Stomach smooth muscle (tissue), 2 donors: Measurements from ENCODE around the gene RPS3A.
"Not testable (repeated sequence)": the region's sequence is repeated elsewhere in the genome, so short reads cannot be mapped to it uniquely, and the experiment has no call there.

ENCODE experiments used
- H3K27ac ChIP-seq: one replicate; pipeline ENCODE4 v1.7.0; 2013; ENCODE audit warnings: mild to moderate bottlenecking, low read length, inconsistent platforms
- H3K27me3 ChIP-seq, 2 donors: one replicate each; pipeline ENCODE4 v1.7.0; 2013; ENCODE audit warnings: low read length in 2 of 2; ENCODE audit not compliant: insufficient read depth in 2 of 2, control insufficient read depth in 1 of 2
- H3K36me3 ChIP-seq, 2 donors: one replicate each; pipeline ENCODE4 v1.7.0; 2013; ENCODE audit warnings: low read length in 2 of 2; ENCODE audit not compliant: control insufficient read depth in 2 of 2, insufficient read depth in 2 of 2
- H3K4me1 ChIP-seq: one replicate; pipeline ENCODE4 v1.7.0; 2013; ENCODE audit warnings: low read length; ENCODE audit not compliant: control insufficient read depth, insufficient read depth
- H3K4me3 ChIP-seq, 2 donors: one replicate each; pipeline ENCODE4 v1.7.0; 2013; ENCODE audit warnings: low read length in 2 of 2
- H3K9ac ChIP-seq, 2 donors: one replicate each; pipeline ENCODE4 v1.7.0; 2013; ENCODE audit warnings: low read length in 2 of 2, mild to moderate bottlenecking in 1 of 2
- H3K9me3 ChIP-seq, 2 donors: one replicate each; pipeline ENCODE4 v1.7.0; 2013; ENCODE audit warnings: low read length in 2 of 2; ENCODE audit not compliant: control insufficient read depth in 2 of 2
- donor health status: healthy.
- donor health status: Pancreatic carcinoma.

Gene RPS3A

DNA sequence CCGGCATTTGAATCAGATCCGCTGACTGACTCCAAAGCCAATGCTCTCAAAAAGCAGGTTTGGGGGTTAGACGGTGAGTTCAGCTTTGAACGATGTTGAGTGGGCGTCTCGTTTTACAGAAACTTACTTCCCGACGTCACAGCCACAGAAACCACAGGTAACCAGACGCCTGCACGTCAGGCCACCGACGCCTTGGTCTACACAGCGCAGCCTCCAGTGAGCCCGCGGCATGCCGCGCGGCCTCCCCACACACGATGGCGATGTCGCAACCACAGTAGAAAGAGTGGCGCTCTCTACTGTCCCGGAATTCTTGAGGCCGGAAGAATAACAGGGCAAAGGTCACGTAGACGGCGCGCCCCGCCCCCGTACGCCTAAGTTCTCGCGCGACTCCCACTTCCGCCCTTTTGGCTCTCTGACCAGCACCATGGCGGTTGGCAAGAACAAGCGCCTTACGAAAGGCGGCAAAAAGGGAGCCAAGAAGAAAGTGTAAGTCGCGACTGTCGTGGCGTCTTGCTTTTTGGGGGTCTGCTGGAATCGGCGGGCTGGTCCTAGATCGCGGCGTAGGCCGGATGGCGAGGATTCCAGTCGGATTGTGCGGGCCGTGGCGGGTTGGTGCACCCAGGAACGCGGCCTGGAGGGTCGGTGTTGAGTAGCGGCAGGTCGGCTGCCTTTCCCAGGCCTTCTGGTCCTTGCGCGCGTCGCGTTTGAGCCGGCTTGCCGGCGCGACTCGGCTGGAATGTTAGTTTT lies at the start of gene RPS3A:
Gene RPS3A (plus strand): TSS at position 400 of the 747 bp plus-strand sequence. CDS start 25 bp downstream, at position 425.
- Histone ChIP-seq H3K27ac (peak within 1 kb of the TSS; percentile 78), H3K27me3 (peaks cover 0 to 3% of the 10 kb centered on the region in 2 donors), H3K36me3 (peaks cover 15 to 21% of the 10 kb centered on the region in 2 donors), H3K9ac (peak within 1 kb of the TSS; percentile 85 to 100), H3K9me3 (no peaks in the 10 kb centered on the region), H3K4me1 (peaks cover 11% of the 10 kb centered on the region), H3K4me3 (peak within 1 kb of the TSS; percentile 85 to 99)

DNA sequence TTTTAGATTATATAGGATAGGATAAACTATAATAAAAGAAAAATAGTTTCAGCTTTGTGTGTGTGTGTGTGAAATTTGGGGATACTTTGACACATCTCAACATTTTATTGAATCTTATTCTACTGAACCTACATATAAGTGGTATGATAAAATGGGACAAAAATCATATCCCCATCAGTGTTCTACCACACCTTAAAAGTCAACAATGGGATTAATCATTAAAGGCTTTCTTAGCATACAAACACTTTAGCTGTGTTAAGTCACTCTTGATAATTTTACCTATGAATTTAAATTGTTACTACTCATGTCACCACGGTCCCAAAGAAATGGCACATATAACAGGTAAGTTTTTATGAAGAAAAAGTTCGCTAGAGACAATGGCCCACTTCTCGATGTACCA lies 46.6 kb upstream of the RPS3A start:
- H3K4me1 ChIP-seq = no peaks in the 10 kb centered on the region
- H3K27ac ChIP-seq = no peak overlapping the region
- no peaks in the 10 kb centered on the region for H3K27me3 ChIP-seq
- H3K9ac ChIP-seq = no peak overlapping the region
- no peaks in the 10 kb centered on the region for H3K9me3 ChIP-seq
- no peaks in the 10 kb centered on the region for H3K36me3 ChIP-seq
- H3K4me3 ChIP-seq = no peak overlapping the region

- H3K9ac ChIP-seq = no peak overlapping the region
- H3K4me1 ChIP-seq = no peaks in the 10 kb centered on the region
Measured at GRCh38 chr4:151055539-151055938, 43.9 kb upstream of the RPS3A start.

GRCh38 chr4:151063143-151063542 lies 36.3 kb upstream of the RPS3A start:
- H3K9me3 ChIP-seq, H3K4me1 ChIP-seq, H3K27ac ChIP-seq: not testable (repeated sequence)

More at GRCh38 chr4:151055539-151055938, 43.9 kb upstream of the RPS3A start:
- Histone ChIP-seq H3K27me3 (no peaks in the 10 kb centered on the region), H3K27ac (no peak overlapping the region), H3K36me3 (no peaks in the 10 kb centered on the region), H3K9me3 (no peaks in the 10 kb centered on the region), H3K4me3 (no peak overlapping the region)

DNA sequence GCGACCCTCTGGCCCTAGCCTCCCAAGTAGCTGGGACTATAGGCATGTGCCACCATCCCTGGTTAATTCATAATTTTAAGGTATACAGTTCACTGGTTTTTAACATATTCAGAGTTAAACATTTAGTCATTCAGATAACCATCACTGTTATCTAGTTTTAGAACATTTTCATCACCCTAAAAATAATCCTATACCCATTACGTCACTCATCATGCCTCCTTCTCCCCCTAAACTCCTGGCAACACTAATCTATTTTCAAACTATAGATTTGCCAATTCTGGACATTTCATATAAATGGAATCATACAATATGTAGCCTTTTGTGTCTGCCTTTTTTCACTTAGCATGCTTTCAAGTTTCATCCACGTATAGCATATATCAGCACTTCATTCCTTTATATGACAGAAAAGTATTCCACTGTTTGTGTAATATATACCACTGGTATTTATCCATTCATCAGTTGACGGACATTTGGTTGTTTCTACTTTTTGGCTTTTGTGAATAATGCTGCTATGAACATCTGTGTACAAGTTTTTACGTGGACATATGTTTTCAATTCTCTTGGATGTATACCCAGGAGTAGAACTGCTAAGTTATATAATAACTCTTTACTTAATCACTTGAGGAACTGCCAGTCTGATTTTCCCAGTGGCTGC lies 32.0 kb upstream of the RPS3A start:
- Histone ChIP-seq H3K27me3 (no peaks in the 10 kb centered on the region), H3K36me3 (no peaks in the 10 kb centered on the region), H3K27ac (no peak overlapping the region), H3K9me3 (no peaks in the 10 kb centered on the region), H3K9ac (no peak overlapping the region), H3K4me3 (no peak overlapping the region), H3K4me1 (no peaks in the 10 kb centered on the region)

More at GRCh38 chr4:151063143-151063542, 36.3 kb upstream of the RPS3A start:
- H3K4me3 ChIP-seq, H3K27me3 ChIP-seq, H3K36me3 ChIP-seq, H3K9ac ChIP-seq: not testable (repeated sequence)

GRCh38 chr4:151074416-151074916 lies 25.0 kb upstream of the RPS3A start:
- Histone ChIP-seq H3K4me1 (no peaks in the 10 kb centered on the region), H3K9ac (no peak overlapping the region)

GRCh38 chr4:151077978-151078377 lies 21.4 kb upstream of the RPS3A start:
- not testable (repeated sequence) for H3K4me3 ChIP-seq, H3K9ac ChIP-seq, H3K27ac ChIP-seq, H3K9me3 ChIP-seq, H3K27me3 ChIP-seq, H3K36me3 ChIP-seq, H3K4me1 ChIP-seq

More at GRCh38 chr4:151074416-151074916, 25.0 kb upstream of the RPS3A start:
- Histone ChIP-seq H3K4me3 (no peak overlapping the region), H3K27ac (no peak overlapping the region), H3K9me3 (no peaks in the 10 kb centered on the region), H3K36me3 (no peaks in the 10 kb centered on the region), H3K27me3 (no peaks in the 10 kb centered on the region)

GRCh38 chr4:151087467-151087866 lies 12.0 kb upstream of the RPS3A start:
- no peak overlapping the region for H3K4me3 ChIP-seq
- H3K27me3 ChIP-seq = no peaks in the 10 kb centered on the region
- no peaks in the 10 kb centered on the region for H3K36me3 ChIP-seq
- H3K4me1 ChIP-seq = no peaks in the 10 kb centered on the region
- no peaks in the 10 kb centered on the region for H3K9me3 ChIP-seq
- no peak overlapping the region for H3K9ac ChIP-seq
- no peak overlapping the region for H3K27ac ChIP-seq

DNA sequence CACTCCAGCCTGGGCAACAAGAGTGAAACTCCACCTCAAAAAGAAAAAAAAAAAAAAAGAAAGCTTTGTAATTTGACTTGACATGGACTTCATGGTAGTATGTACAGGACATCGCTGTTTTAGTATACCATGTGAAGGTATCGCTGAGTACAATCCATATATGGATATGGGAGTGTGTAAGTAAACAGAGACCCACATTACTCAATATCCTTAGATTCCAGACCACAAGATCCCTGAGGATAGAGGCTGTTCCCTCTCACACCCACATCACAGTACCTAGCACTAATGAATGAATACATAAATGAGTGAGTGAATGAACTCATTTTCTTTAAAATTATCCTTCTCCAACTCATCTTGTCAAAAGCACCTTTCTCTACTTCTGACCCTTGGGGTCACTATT lies 8.4 kb upstream of the RPS3A start:
- Histone ChIP-seq H3K27ac (no peak overlapping the region), H3K9ac (no peak overlapping the region), H3K9me3 (no peaks in the 10 kb centered on the region), H3K27me3 (no peaks in the 10 kb centered on the region), H3K36me3 (no peaks in the 10 kb centered on the region), H3K4me1 (no peaks in the 10 kb centered on the region), H3K4me3 (no peak overlapping the region)

GRCh38 chr4:151092488-151092887 lies 6.9 kb upstream of the RPS3A start:
- Histone ChIP-seq H3K36me3 (no peaks in the 10 kb centered on the region), H3K9me3 (no peaks in the 10 kb centered on the region), H3K27me3 (no peaks in the 10 kb centered on the region), H3K4me3 (no peak overlapping the region), H3K9ac (no peak overlapping the region), H3K27ac (no peak overlapping the region), H3K4me1 (no peaks in the 10 kb centered on the region)

GRCh38 chr4:151093203-151093602 lies 6.2 kb upstream of the RPS3A start:
- no peaks in the 10 kb centered on the region for H3K4me1 ChIP-seq
- H3K27me3 ChIP-seq = peaks cover 0 to 2% of the 10 kb centered on the region in 2 donors
- H3K27ac ChIP-seq = no peak overlapping the region
- H3K9me3 ChIP-seq = no peaks in the 10 kb centered on the region
- H3K36me3 ChIP-seq = no peaks in the 10 kb centered on the region
- no peak overlapping the region for H3K9ac ChIP-seq
- H3K4me3 ChIP-seq = no peak overlapping the region
